ENCODE data around the gene PLSCR3.
A peak's percentile ranks its signal among the peaks of the same experiment; 100 is the strongest.

Gene PLSCR3

DNA sequence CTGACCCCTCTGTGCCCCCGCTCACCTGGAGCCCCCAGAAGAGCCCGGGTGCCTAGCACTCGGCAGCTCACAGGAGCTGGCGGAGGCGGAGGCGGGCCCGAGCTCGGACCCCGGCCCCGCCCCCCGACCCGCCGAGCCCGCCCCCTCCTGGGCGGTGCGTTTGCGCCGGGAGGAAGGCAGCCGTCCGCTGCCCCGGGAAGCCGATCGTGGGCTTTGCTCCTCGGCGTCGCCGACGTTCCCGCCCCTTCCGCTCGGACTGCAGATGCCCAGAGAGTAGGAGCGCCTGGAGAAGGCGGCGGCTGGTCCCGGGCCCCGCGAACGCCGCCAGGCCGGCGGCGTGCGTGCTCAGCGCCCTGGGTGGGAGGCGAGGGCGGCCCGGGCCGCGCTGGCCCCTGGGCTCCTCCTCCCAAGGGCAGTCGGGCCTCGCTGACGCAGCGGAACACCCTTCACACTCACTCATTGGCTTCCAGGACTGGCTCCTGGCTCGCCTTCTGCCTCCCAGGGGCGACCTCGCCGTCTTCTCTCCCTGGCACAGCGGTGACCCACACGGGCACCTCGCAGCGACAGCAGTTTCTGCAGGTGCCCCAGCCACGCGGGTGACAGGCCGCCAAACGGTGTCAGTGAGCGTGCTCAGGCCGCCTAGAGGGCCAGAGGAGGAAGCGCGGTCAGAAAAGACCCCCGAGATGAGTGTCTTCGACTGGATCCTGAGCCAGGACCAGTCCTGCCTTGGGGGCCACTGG is at the start of gene PLSCR3:
PLSCR3 (minus strand) TSS at position 74 of the 740 bp plus-strand sequence. CDS start 415 bp downstream, outside the sequence.
- DNase-seq: peak; percentile 42 to 53

DNA sequence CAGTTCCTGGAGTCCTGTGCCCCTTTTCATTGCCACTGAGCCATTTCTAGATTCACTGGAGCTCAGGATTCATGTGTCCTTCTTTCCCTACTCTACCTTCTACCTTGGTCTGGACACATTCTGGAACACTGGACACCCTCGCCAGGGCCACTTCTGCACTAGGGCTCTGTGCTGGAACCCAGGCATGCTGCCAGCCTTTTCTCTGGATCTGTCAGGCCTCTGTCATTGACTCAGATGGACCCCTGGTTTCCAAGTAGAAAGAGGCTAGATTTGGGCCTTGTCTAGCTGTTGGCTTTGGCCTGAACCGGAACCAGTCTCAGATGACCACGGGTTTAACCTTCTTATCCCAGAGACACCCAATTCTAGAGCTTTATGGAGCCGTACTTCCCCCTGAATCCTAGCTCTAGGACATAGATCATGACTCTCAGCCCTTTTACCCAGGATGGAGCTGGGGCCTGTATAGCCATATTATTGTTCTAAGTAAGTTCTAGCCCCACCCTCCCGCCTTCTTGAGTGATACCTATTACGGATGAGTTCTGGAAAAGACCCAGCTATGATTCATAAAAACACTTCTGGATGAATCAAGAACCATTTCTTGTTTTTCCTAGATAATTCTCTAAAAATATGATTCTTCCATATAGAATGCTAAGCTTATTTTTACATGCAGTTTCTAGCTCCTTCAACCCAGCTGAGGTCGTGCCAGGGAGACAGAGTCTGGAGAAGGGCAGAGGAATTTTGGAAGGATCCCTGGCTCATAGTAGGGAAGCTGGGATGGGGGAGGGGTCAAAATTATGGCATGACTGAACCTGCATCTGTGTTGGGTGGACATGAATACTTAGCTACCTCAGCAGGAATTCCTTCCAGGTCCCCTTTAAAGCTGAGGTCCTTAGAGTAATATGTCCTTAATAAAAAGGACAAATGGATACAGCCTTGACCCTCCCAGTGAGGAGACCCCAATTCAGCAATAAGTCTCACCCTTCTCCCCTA is 49.5 kb upstream of the PLSCR3 start:
- no peak for DNase-seq

DNA sequence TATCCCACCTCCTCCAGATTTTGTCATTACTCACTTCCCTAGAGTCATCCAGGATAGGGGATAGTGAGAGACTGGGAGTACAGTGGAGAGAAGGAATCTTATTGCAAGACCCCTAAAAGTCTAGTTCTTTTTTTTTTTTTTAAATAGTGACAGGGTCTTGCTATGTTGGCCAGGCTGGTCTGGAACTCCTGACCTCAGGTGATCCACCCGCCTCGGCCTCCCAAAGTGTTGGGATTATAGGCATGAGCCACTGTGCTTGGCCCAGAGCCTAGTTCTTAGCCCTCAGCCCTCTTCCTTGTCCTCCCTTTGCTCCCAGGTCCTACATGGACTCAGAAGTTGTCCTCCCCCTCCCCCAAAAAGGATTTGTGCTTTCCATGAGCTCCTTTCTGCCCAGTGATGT is 47.8 kb upstream of the PLSCR3 start:
- DNase-seq: no peak

DNA sequence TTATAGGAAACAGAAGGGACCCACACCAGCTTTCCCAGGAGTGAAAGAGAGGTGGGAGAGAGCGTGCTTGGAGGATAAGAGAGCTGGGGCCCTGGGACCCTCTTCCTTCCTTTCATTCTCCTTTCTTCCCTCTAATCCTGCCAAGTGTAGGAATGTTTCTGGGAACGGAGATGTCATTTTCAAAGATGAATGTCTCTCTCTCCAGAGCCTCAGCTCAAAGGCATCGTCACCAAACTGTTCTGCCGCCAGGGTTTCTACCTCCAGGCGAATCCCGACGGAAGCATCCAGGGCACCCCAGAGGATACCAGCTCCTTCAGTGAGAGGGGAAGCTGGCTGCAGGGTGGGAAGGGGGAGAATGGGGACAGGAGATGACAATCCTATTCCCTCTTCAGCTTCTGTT is 46.9 kb upstream of the PLSCR3 start:
- DNase-seq: no peak

DNA sequence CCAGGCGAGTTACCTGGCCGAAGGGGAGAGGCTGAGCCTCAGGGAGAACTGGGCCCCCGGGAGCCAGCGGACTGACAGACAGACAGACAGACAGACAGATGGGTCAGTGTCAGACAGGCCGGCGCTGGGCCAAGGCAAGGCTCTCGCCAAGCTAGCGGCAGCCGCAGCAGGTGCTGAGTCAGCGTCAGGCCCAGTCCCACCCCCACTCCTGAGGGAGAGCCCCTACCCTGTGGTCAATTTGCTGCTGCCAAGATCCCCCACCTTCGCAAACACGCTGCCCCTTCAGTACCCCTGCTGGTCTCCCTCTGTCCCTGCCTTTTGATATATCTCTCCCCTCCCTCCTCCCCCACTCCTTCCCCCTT is 46.5 kb upstream of the PLSCR3 start:
- DNase-seq: no peak

DNA sequence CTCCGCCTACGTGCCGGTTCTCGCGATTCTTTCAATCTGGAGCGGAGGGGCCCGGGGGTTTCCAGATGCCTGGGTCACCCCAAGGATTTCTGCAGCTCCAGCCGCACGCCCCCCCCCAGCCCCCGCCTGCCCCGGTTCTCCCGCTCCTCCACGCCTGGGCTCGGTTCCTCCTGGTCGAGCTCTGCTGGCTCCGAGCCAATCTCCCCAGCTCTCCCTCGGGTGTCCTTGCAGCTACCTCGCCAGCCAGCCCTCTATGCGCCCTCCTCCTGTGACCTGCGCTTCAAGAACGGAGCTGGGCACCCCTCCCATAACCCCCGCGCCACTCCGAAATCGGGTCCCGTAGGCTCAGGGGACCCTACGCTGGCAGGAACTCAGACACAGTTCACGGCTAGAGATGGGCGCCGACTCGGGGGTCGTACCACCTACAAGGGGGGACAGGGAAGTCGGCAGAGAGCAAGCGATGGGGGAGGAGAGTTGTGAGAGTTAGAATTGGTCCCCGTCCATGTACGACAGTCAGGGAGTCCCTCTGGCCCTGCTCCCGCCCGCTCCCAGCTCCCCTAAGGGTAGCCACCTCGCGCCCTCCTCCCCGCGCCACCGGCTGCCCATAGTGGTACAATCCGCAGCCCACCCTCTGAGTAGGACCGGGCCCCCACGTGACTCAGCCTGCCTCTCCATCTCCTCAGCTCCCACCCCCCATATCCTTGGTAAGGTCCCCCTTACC is 45.9 kb upstream of the PLSCR3 start:
- DNase-seq: no peak

DNA sequence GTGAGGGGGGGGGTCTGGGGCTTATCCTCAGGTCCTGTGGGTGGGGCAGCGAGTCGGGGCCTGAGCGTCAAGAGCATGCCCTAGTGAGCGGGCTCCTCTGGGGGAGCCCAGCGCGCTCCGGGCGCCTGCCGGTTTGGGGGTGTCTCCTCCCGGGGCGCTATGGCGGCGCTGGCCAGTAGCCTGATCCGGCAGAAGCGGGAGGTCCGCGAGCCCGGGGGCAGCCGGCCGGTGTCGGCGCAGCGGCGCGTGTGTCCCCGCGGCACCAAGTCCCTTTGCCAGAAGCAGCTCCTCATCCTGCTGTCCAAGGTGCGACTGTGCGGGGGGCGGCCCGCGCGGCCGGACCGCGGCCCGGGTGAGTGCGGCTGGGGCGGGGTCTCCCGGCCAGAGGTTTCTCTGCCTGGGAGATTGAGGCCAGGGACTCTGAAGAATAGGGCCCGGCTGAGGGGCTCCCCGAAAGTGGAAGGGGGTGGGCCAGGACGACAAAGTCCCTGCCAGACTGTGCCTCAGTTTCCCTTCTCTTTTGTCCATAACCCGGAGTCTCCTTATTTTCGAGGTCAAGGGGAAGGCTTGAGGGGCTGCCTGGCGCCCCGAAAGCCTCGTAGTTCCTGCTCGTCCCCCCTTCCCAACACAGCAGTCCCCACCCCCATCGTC is 45.3 kb upstream of the PLSCR3 start, which contains the start of gene FGF11:
FGF11 (plus strand) TSS at position 51 of the 651 bp plus-strand sequence; CDS start at position 160, 109 bp downstream.
- no peak for DNase-seq

DNA sequence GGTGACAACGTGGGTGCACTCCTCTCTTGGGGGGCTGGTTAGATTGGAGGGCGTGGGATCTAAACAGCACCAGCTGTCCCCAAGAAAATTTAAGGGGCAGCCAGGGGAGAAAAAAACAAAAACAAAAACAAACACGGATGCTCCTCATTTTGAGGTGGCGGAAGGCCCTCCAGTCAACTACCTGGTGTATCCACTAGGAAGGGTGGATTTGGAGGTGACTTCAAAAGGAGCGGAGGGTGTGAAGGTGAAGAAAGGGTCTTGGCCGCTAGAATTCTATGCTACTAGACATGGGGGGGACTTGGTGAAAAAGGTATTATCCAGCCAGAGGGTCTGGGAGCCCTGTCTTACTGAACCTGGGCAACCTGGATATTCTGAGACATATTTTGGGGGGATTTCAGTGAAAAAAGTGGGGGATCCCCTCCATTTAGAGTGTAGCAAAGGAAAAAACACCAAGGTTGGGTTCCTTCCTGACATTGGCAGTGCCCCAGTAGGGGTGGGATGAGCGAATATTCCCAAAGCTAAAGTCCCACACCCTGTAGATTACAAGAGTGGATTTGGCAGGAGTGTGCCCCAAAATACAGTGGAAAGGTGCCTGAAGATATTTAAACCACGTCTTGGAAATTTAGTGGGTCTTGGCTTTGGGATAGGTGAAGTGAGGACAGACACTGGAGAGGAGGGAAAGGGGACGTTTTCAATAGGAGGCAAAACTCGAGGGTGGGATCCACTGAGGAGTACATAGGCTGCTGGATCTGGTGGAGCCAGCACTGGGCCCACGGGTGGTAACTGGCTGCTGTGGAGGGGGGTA is 44.5 kb upstream of the PLSCR3 start:
- DNase-seq: no peak

DNA sequence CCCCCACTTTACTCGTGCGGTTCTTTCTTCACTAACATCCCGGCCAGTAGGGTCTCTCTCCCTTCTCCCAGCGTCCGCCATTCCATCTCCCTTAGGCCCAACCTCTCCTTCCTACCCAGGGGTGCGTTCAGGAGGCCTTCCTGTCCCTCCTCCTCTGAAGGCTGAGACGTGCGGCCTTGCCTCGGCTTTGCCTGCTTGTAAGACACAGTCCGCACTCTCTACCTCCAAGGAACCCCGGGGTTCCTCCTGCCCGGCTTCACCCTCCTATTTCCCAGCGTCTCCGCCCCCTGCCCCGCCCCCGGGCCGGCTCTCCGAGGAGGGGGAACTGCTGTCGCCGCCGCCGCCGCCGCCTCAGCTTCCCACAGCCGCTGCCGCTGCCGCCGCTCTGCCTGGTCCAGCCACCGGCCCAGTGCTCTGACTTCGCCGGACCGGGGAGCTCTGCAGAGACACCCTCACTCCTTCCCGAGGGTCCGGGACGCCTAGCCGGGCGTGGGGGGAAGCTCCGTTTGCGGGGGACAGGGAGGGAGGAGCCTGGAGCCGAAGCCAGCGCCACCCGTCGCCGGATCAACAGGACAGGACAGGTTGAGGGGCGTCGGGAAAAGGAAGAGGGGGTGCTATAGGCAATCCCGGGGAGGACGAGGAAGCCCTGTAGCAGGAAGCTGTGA is 43.8 kb upstream of the PLSCR3 start:
- peak in 1 of 2 experiments; percentile 20 for DNase-seq

DNA sequence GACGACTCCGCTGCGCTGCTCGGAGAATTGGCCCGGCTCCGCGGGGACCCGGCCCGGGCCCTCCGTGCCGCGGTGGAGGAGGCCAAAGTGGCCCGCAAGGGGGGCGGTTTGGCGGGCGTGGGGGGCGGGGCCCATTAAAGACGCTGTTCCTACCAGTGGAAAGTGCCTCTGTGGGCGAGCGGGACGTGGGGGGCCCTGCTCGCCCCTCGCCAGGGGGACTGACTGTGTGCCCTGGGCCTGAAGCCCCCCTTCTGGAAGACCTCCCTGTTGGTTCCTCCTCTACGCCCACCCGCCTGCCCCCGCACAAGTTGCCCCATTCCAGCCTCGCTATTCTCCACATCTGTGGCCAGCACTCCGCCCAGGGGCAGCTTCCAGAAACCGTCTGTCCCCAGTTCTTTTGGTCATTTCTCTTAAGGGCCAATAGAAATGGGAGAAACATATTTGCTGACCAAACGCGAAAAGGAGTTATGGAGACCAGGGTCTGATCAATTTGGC is 43.1 kb upstream of the PLSCR3 start:
- DNase-seq: no peak

DNA sequence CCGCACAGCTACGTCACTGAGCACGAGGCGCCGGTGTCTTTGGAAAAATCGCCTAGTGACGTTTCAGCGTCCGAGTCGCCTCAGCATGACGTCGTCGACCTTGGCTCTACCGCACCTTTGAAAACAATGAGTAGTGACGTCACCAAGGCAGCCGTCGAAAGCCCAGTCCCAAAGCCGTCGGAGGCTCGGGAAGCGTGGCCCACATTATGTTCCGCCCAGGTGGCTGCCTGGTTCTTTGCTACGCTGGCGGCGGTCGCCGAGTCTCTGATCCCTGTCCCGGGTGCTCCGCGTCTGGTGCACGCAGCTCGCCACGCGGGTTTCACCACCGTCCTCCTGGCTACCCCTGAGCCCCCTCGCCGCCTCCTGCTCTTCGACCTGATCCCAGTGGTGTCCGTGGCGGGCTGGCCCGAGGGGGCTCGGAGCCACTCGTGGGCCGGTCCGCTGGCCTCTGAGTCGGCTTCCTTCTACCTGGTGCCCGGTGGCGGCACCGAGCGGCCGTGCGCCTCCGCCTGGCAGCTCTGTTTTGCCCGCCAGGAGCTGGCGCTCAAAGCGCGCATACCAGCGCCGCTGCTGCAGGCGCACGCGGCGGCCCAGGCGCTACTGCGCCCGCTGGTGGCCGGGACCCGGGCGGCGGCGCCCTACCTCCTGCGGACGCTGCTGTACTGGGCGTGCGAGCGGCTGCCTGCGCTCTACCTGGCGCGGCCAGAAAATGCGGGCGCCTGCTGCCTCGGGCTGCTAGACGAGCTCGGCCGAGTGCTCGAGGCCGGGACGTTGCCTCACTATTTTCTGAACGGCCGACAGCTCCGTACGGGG is 42.4 kb upstream of the PLSCR3 start:
- DNase-seq: peak; percentile 23 to 51

DNA sequence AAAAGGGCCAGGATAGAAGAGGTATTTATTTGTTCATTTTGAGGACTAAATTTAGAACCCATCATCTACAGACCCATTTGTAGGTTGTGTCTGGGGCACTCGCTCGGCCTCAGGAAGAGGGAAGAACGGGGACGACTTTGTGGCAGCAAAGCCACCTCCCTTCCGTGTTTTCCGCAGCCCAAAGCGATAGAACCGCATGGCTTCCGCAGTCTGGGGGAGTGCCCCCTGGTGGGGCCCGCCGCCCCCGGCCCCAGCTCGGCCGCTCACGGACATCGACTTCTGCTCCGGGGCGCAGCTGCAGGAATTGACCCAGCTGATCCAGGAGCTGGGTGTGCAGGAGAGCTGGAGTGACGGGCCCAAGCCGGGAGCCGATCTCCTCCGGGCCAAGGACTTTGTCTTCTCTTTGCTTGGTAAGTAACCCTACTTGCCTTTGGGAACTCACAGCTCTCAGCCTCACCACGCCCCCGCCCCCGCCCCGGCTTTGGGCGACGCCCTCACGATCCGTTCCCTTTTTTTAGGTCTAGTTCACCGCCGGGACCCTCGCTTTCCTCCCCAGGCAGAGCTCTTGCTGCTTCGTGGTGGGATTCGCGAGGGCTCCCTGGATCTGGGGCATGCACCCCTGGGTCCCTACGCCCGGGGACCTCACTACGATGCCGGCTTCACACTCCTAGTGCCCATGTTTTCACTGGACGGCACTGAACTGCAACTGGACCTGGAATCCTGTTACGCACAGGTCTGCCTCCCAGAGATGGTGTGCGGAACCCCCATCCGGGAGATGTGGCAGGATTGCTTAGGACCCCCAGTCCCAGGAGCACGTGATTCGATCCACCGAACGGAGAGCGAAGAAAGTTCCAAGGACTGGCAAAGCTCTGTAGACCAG is 41.6 kb upstream of the PLSCR3 start:
- no peak for DNase-seq

DNA sequence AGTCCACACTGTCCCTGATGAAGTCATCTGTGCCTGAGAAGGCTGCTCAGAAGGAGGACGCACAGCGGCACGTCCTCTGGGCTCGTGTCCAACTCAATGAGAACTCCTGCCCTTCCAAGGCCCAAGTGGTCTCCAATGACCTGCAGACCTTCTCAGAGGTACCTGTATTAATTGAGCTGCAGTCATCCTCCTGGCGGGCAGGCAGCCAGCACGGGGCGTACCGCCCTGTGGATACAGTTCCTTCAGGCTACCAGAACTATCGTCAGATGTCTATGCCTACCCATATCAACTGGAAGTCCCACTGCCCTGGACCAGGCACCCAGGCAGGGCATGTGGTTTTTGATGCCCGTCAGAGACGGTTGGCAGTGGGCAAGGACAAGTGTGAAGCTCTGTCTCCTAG is 38.0 kb upstream of the PLSCR3 start:
- no peak for DNase-seq

DNA sequence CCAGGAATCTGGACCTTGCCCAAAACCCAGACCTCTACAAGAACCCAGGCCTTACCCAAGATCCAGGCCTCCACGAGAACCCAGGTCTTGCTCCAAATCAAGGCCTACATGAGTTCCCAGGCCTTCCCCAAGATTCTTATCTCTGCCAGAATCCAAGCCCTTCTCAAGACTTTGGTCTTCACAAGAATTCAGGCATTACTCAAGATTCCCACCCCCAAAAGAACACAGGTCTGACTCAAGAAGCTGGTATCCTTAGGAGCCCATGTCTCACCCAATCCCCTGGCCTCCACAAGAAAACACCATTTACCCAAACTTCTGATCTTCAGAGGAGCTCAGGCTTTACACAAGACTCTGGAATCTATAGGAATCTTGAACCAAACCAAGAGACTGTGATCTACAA is 36.9 kb upstream of the PLSCR3 start:
- DNase-seq: no peak

DNA sequence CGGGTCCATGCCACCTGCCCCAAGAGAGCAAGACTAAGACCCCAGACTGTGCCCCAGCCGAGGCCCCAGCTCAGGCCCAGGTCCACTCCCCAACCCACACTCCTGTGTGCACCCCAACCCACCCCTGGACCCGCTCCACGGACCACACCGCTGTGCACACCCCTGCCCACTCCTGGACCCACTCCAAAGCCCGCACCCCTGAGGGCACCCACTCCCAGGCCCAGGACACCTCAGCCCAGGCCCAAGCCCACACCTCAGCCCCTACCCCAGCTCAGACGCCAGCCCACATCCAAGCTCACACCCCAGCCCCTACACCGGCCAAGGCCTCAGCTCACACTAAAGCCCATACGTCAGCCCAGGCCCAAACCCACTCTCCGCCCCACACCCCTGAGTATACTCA is 35.4 kb upstream of the PLSCR3 start:
- no peak for DNase-seq

DNA sequence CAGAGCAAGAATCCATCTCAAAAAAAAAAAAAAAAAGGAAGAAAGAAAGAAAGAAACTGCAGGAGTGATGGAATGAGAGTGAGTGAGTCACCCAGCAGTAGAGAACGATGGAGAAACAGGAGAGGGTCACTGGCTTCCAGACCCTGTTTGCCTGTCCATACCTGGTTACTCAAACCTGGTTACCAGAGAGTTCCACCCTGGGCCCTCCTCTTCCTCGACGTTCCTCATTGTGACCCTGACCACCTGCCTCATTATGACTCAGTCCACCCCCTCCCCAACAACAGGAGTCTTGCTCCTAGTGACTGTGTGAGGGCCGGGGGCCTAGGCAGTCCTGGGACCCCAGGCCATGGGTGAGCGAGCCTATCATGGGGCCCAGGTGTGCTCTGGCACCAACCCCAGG is 34.2 kb upstream of the PLSCR3 start, which contains the start of gene SPEM3:
SPEM3 (plus strand) TSS at position 301 of the 400 bp plus-strand sequence; CDS start at position 347, 46 bp downstream.
- no peak for DNase-seq

DNA sequence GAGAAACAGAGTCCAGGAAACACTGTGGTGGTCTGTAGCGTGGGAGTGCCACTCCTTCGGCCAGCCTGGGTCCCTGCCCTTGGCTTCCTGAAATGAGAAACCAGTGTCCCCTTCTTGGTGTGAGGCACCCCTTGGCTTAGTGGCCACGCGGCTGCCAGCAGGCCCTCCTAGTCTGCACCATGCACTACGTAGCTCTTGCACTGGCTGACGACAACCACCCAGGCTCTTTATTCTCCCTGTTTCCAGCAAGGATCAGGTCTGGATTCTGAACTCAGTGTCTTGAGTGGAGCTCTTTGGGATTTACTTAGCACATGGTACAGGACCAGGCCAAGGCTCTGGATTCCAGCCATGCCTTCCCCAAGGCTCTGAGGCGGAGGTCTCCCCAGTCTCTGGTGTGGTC is 33.2 kb upstream of the PLSCR3 start:
- no peak for DNase-seq

DNA sequence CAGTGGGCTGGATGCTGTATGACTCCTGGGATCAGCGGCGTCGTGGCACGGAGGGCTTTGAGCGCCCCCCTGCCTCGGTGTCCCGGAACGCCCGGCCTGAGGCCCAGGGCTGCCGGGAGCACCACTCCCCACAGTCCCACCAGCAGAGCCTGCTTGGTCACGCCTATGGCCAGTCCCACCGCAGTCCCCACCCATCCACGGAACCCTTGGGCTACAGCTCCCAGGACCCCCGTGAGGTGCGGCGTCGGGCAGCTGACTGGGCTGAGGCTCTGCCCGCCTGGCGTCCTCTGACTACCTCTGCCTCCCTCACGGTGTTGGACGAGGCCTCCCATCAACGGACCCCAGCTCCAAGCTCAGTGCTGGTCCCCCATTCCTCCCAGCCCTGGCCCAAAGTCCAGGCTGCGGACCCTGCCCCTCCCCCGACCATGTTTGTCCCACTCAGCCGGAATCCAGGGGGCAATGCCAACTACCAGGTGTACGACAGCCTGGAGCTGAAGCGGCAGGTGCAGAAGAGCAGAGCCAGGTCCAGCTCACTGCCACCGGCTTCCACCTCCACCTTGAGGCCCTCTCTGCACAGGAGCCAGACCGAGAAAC is 32.7 kb upstream of the PLSCR3 start:
- no peak for DNase-seq
